ENCODE results near the gene P2RX1.
A peak's percentile ranks its signal among the peaks of the same experiment; 100 is the strongest.

The P2RX1 gene

GRCh38 chr17:3923466-3924190 is 7.4 kb upstream of the P2RX1 start:
- DNase-seq, result no peak

- DNase-seq, result no peak
Measured at GRCh38 chr17:3922765-3923164, 6.5 kb upstream of the P2RX1 start.

GRCh38 chr17:3921502-3922319 is 5.4 kb upstream of the P2RX1 start:
- no peak for DNase-seq

DNA sequence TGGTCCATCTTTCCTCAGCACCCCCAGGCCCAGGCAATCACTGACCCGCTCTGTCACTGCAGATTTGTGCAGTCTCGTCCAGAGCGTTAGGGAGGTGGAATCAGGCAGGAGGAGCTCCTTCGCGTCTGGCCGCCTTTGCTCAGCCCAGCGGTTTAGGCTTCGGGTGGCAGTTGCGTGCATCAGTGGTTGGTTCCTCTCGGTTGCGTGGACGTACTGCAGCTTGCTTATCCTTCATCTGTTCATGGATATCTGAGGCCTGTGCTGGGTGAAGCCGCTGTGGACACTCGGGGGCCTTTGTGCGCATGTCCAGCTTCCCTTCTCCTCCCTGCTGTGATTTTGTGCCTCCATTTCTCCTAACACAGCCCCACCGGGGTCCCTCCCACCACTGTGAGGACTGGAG is 4.7 kb upstream of the P2RX1 start:
- no peak for DNase-seq

DNA sequence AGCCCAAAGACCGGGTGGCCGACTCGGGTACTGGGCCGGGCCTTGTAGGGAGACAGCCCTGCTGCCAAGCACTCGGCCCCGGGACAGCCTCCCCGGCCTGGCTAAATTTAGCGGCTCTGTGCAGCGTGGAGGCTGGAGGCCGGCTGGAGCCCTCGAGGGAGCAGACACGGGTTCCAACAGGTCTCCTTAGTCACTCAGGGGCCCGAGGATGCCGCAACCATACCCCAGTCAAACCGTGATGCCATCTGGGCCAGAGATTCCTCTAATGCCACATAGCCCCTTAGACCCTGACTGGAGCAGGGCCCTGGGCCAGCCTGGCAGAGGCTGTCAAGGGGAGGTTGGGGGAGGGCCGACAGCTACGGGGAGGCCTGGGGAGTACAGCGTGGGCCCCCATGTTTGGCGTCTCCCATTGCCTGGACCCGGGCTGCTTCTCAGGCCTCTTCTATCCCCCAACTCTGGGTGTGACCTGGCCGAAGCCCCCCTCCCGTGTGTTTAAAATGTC is 2.9 kb upstream of the P2RX1 start:
- DNase-seq, result no peak

DNA sequence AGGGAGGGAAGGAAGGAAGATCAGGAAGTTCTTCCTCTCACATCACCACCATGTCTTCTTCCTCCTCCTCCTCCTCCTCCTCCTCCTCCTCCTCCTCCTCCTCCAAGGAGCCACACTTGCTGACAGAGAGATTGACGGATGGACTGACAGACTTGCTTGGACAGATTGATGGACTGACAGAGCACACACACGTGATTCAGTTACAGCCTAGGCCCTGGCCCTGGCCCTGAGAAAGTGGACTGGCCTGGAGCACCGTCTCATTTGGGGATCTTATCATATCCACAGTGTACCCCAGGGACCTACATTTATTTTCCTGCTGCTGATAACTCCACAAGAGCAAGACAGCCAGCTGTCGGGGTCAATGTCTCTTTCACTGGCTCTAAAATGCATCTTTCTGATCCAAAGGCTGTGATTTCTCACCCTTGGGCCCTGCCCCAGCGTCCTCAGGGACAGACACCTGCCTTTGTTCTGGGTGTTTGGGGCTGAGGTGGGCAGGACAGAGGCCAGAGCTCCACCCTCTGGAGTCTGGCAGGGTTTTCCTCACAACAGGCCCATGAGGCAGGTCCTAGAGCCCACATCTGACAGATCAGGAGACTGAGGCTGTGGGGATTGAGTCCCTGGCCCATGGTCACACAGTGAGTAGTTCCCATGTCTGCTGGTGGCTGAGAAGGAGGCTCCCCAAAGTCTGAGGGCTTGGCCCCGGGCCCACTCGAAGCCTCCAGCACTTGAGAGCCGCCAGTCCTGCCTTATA is 2.3 kb upstream of the P2RX1 start:
- no peak for DNase-seq

DNA sequence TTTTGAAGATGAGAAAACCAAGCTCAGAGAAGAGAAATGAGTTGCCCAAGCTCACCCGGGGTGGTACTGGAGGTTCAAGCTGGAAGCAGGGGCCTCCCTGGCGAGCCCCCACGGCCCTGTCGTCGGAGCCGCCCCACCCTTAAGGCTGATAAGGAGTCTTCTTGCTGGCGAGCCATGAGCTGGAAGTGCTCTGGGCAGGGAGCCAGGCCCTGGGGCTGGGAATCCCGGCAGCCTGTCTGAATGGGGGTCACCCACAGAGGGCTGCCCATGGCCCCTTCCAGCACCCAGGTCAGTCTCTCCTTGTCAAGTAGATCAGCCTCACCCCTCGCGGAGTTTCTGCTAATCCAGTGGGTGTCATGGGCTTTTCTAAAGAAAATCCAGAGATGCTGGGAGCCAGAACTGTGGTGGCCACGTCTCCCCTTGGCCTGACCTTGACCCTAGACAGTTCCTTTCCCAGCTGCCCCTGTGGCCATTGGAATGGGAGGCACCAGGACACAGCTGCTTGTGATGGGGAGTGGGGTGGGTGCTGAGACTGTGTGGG is 1.2 kb upstream of the P2RX1 start:
- no peak for DNase-seq

- DNase-seq, result no peak
Measured at GRCh38 chr17:3916825-3917224, 560 bp upstream of the P2RX1 start.

- DNase-seq, result no peak
Measured at GRCh38 chr17:3915581-3915994, 677 bp downstream of the P2RX1 start.

GRCh38 chr17:3914312-3914670 is 2.0 kb downstream of the P2RX1 start:
- no peak for DNase-seq

DNA sequence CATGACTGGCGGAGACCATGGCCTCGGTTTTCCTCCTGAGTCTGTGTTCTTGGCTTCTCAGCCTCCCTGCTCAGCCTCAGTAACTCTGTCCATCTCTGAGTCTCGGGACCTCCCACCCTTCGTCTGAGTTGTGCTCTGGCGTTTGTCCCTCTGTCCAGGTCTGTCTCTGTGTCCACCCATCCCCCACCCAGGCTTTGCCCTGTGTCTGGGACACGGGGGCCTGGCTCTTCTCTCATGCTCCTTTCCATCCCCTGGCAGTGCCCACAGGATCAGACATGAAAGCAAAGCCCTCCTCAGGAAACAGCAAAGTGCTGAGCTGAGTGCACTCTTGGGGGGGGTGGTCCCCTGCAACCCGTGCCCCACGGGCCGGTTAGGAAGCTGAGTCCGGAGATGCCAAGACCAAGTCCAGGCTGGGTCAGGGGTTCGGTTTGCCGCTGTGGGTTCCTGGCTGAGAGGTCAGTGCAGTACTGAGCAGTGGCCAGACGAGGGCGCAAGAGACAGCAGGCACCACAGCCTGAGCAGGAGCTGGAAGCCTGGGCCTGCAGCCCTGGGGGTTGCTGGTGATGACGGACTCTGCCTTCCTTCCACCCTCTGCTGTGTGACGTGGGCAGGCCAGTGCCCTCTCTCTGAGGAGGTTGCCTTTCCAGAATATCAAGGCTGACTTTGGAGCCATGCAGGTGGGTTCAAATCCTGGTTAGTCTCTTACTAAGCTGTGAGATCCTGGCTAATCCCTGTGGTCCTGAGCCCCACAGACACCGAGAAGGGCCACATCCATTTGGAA is 2.5 kb downstream of the P2RX1 start:
- peak; percentile 84 for DNase-seq

DNA sequence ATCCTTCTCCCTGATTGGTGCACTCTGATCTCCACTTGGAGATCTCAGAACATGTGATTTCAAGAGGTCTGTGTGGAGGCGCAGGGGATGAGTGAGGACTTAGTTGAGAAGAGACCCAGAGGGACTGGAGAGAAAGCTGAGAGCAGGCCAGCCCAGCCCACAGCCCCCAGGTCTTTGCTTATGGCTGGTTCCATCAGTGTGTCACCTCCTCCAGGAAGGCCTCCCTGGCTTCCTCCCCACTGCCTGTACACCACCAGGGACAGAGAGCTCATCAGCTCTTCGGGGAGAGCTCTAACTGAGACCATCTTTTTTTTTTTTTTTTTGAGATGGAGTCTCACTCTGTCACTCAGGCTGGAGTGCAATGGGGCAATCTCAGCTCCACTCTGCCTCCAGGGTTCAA is 3.4 kb downstream of the P2RX1 start:
- DNase-seq, result no peak

GRCh38 chr17:3911271-3912053 is 4.8 kb downstream of the P2RX1 start:
- DNase-seq, result peak; percentile 80

- no peak for DNase-seq
Measured at GRCh38 chr17:3910420-3911270, 5.6 kb downstream of the P2RX1 start.

DNA sequence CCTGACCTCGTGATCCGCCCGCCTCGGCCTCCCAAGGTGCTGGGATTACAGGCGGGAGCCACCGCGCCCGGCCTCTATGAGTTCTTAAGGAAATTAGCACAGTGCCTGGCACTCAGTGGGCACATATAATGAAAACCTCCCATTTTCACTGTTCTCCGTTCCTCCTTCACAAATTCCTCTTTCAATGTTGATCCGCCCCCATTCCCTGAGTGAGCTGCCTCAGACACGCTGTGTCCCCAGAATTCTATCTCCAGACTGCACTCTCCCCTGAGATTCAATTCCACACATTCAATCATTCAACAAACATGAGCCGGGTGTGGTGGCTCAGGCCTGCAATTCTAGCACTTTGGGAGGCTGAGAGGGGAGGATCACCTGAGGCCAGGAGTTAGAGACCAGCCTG is 7.0 kb downstream of the P2RX1 start:
- DNase-seq, result no peak

DNA sequence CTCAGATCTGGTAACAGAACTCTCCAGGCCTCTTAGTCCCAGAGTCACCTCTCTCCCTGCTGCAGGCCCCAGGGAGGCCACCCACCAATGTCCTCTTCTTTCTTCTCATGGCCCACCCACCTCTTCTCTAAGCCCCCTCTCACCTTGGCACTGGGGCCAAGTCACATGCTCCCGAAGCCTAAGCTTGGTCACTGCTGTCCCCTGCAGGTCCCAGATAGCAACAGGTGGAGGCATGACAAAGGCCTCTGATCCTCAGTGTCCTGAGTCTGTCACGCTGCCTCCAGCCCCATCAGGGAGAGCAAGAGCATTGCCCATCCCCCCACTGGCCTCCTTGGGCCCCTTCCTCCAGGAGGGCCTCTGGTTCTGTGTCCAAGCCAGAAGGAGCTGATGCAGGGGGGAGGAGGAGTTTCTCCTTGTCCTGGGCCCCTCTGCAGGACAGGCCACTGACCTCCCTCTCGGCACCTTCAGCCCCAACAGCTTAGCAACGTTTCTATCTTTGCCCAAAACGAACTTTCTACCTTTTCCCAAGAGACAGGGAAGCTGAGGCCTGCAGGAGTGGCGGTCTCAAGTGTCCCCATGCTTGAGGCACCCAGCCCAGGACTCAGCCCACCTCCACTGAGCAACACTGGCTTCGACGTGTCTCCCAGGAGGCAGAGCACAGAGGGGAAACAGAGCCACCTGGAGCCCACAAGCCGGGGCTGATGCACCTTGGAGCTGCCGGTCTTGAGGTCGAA is 8.6 kb downstream of the P2RX1 start:
- DNase-seq, result no peak

DNA sequence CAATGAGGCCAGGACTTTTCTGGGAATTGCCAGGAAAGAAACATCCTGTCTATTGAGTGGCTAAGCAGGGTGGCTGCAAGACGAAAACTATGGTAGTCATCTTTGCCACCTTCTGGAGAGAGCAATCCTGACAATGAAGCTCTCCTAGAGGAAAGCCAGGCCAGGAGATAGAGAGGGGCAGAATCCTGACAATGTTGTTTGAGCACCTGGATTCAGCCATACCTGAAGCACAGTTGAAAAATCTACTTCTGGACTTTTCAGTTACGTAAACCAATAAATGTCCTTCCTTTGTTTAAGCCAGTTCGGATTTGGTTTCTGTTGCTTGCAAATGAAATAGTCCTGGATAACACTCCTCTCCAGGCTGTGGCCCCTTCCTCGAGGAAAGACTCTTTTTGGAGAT is 9.4 kb downstream of the P2RX1 start:
- DNase-seq, result no peak

- DNase-seq, result no peak
Measured at GRCh38 chr17:3905017-3905520, 11.2 kb downstream of the P2RX1 start.

DNA sequence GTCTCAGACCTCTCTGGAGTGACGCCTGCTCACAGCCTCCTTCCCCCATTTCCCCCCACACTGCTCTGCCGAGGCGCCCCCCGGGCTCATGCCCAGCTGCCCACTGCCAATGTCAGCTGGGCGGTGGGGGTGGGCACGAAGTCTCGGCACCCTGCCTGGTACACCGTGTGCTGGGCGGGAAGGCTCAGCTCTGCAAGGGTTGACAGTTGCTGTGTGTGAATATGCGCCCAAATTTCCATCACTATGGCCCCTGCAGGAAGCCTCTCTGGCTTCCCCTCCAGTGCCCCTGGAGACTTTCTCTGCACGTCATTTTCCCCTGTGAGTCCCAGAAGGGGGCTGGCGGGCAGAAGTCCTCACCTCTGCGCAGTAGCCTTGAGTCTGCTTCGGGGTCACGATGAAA is 11.8 kb downstream of the P2RX1 start:
- no peak for DNase-seq

DNA sequence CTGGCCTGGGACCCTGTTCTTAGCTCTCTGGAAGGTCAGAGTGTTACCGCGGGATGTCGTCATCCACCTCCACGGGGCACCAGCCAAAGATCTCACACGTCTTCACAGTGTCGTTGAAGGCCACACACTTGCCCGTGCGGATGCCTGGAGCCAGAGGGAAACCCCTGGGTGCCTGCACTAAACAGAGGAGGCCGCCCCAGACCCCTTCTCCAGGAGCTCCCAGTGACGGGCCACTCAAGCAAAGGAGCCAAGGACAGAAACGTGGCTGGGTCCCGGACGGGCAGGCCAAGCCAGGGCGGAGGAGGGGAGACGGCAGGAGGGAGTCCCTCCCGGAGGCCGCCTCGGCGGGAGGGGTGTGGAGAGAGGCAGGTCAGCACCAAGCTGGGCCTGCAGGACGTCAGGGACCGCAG is 12.4 kb downstream of the P2RX1 start:
- DNase-seq, result no peak

Measured in CD4-positive, alpha-beta T cell treated with Interleukin-6 for 4 hours (primary cell).